ENCODE results near the gene LEMD3. TPM values are rescaled to one million over a fixed set of nuclear protein-coding genes. Genes with fewer than 3 reads are reported as not detected.
A peak's percentile ranks its signal among the peaks of the same experiment; 100 is the strongest.

Gene LEMD3
- total RNA-seq, 4 donors from 2014 or later: 38.3 to 57.3 (median 50.3) TPM

- DNase-seq (ENCODE audit: low spot score in 2 of 2): no peak
- Histone ChIP-seq H3K27ac (no peak overlapping the region), H3K9me3 (peaks cover 0 to 20% (median 7%) of the 10 kb centered on the region in 4 donors), H3K4me1 (peaks cover 0 to 5% (median 0%) of the 10 kb centered on the region in 4 donors), H3K4me3 (no peak overlapping the region), H3K36me3 (peaks cover 0 to 41% (median 0%) of the 10 kb centered on the region in 3 donors), H3K27me3 (no peaks in the 10 kb centered on the region)
- no peak for TF ChIP-seq CTCF (IDR thresholded peaks at IDR 0.05)
- no peak for TF ChIP-seq EP300 (IDR thresholded peaks at IDR 0.05)
- TF ChIP-seq POLR2A (IDR thresholded peaks at IDR 0.05): no peak
These were observed 47.7 kb downstream of the LEMD3 start for GRCh38 chr12:65217086-65217485.

- WGBS, 2 donors: 98 to 99% methylated on average over 2 of the region's 2 CpGs
These were observed 51.4 kb downstream of the LEMD3 start for GRCh38 chr12:65220761-65221160.

GRCh38 chr12:65229441-65229840 lies 60.1 kb downstream of the LEMD3 start:
- Histone ChIP-seq H3K9me3 (peaks cover 0 to 21% (median 8%) of the 10 kb centered on the region in 4 donors), H3K4me1 (peaks cover 0 to 10% (median 0%) of the 10 kb centered on the region in 4 donors), H3K27me3 (no peaks in the 10 kb centered on the region), H3K4me3 (no peak overlapping the region), H3K36me3 (peaks cover 0 to 42% (median 5%) of the 10 kb centered on the region in 3 donors), H3K27ac (no peak overlapping the region)
- WGBS, 2 donors: 72 to 73% methylated on average over 1 of the region's 1 CpG
- no peak for DNase-seq (ENCODE audit: low spot score in 2 of 2)
- TF ChIP-seq CTCF (IDR thresholded peaks at IDR 0.05) (no peak), POLR2A (IDR thresholded peaks at IDR 0.05) (no peak)

More at GRCh38 chr12:65220761-65221160, 51.4 kb downstream of the LEMD3 start:
- Histone ChIP-seq H3K9me3 (peaks cover 0 to 27% (median 7%) of the 10 kb centered on the region in 4 donors), H3K36me3 (peaks cover 0 to 54% (median 0%) of the 10 kb centered on the region in 3 donors), H3K27me3 (no peaks in the 10 kb centered on the region), H3K27ac (no peak overlapping the region), H3K4me3 (no peak overlapping the region), H3K4me1 (peaks cover 0 to 5% (median 0%) of the 10 kb centered on the region in 4 donors)
- DNase-seq (ENCODE audit: low spot score in 2 of 2): no peak
- no peak for TF ChIP-seq EP300 (IDR thresholded peaks at IDR 0.05)
- TF ChIP-seq POLR2A (IDR thresholded peaks at IDR 0.05): no peak
- no peak for TF ChIP-seq CTCF (IDR thresholded peaks at IDR 0.05)

GRCh38 chr12:65232476-65233077 lies 63.2 kb downstream of the LEMD3 start:
- no peaks in the 10 kb centered on the region for H3K27me3 ChIP-seq
- WGBS, 2 donors: 7 to 10% methylated on average over 3 of the region's 3 CpGs
- no peak for DNase-seq (ENCODE audit: low spot score in 2 of 2)
- H3K4me1 ChIP-seq: peaks cover 0 to 10% (median 0%) of the 10 kb centered on the region in 4 donors
- H3K36me3 ChIP-seq: peaks cover 0 to 30% (median 5%) of the 10 kb centered on the region in 3 donors
- H3K9me3 ChIP-seq: peaks cover 0 to 19% (median 8%) of the 10 kb centered on the region in 4 donors
- no peak for TF ChIP-seq EP300 (IDR thresholded peaks at IDR 0.05)
- TF ChIP-seq CTCF (IDR thresholded peaks at IDR 0.05): peak in 4 of 5 experiments; percentile 18 to 55 (median 34)
- no peak overlapping the region for H3K27ac ChIP-seq
- H3K4me3 ChIP-seq: no peak overlapping the region

GRCh38 chr12:65237153-65237552 lies 67.8 kb downstream of the LEMD3 start:
- no peak overlapping the region for H3K27ac ChIP-seq
- H3K36me3 ChIP-seq: peaks cover 0 to 25% (median 0%) of the 10 kb centered on the region in 3 donors
- WGBS, 2 donors: 97 to 100% methylated on average over 1 of the region's 1 CpG
- H3K27me3 ChIP-seq: no peaks in the 10 kb centered on the region
- DNase-seq (ENCODE audit: low spot score in 2 of 2): no peak
- no peak overlapping the region for H3K4me3 ChIP-seq
- H3K4me1 ChIP-seq: peaks cover 0 to 7% (median 0%) of the 10 kb centered on the region in 4 donors
- no peaks in the 10 kb centered on the region for H3K9me3 ChIP-seq
- TF ChIP-seq POLR2A (IDR thresholded peaks at IDR 0.05): no peak
- no peak for TF ChIP-seq EP300 (IDR thresholded peaks at IDR 0.05)
- no peak for TF ChIP-seq CTCF (IDR thresholded peaks at IDR 0.05)

Data from tibial nerve (tissue), 4 donors.